Activated T-cell treated with anti-CD3 and anti-CD28 coated beads for 4 hours (primary cell): ENCODE measurements around the gene KIF26B.

ENCODE experiments used
- DNase-seq: peaks from one replicate; pipeline ENCODE4 v3.0.0-alpha.2; 2020

Gene KIF26B

DNA sequence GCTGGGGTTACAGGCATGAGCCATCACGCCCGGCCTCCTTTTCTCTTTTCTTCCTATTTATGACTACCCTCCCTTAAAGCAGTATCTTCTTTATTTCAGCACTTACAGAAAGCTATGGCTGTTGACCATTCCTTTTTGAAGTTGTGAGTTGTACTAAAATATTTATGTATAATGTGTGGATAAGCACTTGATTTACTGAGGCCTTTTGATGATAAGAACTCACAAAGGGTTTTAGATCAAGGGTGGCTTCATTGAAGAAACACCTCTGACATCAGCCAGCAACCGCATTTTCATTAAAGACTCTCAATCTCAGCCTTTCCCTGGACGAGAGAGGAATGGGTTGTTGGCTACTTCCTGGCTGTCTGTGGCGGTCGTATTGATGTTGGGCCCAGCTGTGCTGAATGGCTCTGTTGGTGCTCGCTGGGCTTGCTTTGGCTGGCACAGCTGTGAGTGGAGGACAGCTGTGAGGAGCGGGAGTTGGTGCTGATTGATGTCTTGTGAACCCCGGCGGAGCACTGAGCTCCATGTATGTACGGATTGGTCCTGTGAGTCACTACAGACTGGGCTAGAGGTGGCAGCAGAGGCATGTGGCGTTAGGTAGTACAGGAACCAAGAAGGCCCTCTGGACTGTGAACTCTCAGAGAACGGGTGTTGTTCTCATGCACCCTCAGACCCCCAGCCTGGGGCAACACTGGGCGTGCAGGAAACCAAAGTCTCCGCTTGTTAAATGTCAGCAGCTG, 208.8 kb downstream of the KIF26B start:
- no peak for DNase-seq

DNA sequence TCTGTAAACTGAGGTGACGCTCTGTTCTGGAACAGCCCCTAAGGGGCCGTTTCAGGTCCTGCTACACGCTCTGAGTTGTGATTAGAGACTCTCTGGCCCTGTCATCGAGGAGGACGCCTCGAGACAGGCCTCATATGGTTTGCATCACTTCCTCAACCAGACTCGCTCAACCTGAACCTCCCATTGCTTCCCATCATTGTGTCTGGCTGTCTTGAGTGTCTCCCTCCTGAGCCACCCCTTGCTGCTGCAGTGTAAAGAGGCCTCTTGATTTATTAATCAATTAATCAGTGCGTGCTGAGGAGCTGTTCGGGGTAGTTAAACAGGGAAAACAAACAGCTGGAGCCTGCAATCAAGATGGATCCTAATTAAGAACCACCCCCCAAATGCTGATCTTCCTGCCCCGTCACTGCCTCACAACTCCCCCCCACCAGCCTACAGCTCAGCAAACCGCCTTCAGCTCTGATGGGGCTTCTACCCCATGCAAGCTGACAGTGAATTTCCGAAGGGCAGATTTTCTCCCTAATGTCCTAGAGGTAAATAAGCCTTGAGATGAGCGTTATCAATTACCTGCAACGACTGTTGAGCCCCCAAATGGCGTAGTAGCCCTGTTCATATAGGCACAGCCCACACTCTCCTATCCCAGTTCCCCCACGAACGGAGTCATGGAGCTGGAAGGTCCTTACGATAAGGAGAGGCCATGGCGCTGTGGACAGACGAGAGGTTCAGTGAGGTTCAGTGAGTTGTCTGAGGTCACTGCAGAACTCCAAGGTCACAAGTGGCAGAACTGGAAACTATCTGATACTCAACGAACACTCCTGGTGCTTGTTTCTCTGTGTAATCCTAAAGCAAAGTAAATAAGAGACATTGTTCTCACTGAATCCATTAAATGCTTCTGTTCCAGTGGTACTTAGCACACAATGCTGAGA, 210.6 kb downstream of the KIF26B start:
- no peak for DNase-seq

DNA sequence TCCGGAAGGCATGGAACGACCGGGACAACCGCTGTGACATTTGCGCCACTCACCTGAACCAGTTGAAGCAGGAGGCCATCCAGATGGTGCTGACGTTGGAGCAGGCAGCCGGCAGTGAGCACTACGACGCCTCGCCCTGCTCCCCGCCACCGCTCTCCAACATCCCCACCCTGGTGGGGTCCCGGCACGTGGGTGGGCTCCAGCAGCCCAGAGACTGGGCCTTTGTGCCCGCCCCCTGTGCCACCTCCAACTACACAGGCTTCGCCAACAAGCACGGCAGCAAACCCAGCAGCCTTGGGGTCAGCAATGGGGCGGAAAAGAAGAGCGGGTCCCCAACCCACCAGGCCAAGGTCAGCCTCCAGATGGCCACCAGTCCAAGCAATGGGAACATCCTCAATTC, 212.1 kb downstream of the KIF26B start:
- no peak for DNase-seq

DNA sequence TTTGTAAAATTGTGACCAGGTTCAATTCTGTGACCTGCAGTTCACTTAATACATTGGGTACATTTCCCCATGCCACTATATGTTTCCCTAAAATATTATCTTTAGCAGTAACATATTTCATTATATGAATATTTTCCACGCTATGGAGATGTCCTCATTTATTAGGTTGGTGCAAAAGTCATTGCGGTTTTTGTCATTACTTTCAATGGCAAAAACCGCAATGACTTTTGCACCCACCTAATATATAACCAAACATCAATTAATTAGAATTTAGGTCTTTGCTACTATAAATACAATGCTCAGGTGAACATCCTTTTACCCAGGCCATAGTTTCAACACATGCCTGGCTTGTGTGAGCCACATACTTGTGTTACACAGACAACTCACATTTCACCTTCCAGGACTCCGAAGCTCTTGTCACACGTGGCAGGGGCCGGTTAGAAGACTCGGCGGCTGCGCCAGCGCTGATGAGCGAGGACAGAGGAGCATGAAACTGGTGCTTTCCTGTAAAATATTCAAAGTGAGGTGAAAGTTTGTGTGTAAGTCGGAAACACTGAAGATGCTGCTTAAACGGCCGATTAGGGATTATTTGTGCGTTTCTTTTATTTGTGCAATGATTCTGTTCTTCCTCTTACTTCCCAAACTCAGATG, 215.5 kb downstream of the KIF26B start:
- DNase-seq = no peak

DNA sequence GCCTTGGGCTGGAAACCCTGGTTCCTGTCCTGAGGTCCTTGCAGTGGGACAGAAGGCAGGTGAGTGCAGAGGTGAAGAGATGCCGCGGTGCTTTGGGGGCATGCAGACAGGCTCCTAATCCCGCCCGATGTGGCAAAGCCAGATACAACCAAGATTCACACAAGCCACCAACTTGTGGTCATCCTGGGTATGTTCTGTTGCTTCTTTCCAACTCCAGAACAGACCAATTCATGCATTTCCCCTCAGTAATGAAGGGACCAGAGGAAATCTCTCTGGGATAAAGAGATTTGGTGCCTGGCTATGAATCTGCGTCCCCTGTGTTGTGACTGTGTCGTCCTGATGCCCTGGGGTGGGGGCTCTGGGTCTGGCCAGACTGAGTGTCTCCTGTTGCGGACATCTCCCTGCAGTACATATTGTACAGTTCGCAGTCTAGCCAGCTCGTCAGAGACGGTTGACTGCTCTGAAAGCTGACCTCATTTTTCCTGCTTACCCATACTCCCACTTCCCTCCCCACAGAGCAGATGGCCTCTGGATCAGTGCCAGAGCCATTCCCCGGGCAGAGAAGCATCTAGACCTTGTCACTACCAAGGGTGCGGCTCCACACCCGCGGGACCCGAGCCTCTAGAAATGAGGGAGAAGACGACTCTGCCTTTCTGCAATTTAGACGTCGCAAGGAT, 216.3 kb downstream of the KIF26B start:
- no peak for DNase-seq

DNA sequence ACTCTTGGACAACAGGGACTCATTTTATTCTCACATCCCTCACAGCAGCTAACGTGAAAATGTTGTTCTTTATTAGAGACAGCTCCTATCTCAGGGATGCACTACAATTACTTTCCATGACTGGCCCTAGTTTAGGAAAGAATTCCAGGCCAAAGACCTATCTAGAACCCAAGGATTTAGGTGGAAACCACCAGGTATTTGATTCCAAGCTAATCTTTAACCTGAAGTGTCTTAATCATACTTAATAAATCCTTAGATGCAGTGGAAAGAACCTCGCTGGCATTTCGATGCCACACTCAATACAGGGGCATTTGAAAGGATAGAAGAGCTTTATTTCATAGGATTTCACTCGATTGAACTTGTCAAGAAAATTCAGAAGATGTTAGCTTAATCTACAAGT, 218.3 kb downstream of the KIF26B start:
- DNase-seq = no peak

DNA sequence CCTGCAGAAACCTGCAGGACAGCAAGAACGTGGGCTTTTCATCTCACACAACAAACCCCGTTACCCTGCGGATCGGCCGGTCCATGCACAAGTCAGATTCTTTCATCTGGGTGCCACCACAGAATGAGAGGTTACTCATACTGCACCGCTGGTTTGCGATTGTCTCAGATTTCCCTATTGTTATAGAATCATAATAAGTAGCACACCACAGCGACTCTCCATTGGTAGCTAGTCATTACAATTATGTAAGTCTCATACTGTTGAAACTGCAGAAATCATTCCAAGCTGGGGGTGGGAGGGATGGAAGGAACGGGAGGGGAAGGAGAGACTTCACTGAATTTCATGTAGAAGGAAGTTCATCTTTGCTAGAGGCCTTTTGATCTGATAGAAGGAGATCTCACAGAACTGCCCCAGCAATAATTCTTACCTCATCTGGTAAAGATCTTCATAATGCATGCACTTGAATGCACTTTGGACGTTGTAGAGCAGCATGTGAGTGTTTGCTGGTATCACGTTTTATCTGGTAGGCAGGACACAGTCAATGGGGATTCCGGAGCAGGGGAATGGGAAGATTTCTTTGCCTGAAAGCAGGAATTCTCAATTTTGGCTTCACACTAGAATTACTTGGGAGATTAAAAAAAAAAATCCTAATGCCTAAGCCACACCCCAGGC, 221.1 kb downstream of the KIF26B start:
- no peak for DNase-seq

DNA sequence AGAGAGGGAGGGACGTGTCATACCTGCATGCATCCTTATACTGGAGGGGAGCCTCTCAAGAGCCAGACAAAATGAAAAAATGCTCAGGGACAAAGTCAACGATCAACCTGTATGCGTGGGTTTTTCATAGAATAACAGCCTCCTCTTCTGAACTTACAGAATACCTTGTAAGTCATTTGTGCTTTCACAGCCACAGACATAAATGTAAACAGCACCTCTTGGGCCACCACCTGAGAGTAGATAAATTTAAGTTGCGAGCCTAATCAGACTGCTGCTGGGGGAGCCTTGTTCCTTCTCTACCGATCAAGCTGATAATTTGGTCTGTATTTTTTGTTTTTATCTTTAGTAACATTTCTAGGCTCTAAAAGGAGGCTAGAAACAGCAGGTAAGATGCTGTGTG, 223.1 kb downstream of the KIF26B start:
- no peak for DNase-seq

DNA sequence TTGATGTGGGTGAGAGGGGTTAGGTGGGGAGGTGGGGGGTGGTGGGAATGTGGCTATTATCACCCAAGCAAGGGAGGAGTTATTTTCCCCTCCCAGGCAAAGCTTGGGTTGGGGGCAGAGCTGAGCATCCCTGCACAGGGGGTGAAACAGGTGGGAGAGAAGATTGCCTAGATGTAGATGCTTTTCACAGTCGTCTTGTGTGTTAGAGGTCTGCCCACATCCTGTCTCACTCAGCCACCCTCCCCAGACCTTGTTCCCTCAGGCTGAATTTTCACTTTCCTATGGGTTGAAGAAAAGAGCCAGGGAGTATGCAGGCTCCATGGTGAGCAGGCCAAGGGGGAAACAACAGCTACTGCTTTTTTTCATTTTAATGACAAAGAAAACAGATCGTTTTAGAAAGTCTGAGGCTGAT, 223.5 kb downstream of the KIF26B start:
- no peak for DNase-seq

DNA sequence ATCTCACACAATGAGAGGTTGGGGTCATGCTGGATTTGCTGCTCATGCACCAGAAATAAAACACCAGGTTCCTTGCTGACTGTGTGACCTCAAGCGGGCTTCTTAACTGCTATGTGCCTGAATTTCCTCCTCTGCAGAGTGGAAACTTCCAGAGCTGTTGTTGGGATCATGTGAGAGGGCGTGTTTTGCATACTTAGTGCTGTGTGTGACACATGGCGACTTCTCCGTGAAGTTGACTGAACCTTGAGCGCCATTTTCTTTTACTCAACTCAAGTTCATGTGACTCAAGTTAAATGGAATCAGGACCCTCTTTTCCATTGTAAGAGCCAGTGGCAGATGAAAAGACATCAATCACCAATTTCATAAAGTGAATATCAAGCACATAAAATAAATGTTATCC, 224.0 kb downstream of the KIF26B start:
- DNase-seq = no peak

DNA sequence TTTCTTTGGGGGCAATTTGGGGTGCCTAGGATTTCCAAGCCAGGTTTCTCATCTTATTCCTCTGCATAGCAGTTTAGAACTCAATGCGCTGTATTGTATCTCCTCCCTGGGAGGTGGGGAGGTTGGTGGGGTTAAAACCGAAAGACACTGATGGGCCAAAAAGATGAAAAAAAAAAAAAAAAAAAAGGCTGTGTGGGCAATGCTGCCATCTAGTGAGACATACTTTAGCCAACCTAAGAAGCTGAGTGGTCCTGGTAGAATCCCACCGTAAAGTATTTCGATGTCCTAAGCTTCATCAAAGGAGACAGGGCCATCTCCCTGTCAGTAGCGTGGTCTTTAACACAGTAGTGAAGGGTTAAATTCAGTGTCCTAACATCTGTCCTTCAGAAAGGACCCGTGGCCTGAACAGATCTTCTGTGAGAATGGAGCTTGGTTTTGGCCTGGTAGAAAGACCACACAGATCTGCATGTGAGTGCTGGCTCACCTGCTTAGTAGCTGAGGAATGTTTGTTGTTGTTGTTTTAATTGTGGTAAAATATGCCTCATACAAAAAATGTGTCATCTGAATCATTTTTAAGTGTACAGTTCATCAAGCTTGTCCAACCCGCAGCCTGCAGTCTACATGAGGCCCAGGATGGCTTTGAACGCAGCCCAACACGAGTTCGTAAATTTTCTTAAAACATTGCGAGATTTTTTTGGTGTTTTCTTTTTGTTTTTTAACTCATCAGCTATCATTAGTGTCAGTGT, 226.2 kb downstream of the KIF26B start:
- no peak for DNase-seq

DNA sequence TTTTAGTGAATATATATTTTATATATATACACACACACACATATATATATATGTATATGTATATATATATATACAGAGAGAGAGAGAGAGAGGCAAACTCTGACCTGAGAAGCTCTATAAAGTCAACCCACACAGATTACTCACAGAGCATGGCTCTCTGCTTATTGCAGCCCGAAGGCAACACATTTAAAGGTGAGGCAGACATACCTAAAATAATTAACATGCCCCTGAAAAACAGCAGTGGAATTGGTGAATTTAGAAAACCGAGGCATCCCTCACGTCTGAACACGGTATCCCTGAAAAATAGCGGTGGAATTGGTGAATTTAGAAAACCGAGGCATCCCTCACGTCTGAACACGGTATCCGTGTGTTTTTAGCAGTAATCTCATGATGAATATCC, 228.2 kb downstream of the KIF26B start:
- DNase-seq = no peak

DNA sequence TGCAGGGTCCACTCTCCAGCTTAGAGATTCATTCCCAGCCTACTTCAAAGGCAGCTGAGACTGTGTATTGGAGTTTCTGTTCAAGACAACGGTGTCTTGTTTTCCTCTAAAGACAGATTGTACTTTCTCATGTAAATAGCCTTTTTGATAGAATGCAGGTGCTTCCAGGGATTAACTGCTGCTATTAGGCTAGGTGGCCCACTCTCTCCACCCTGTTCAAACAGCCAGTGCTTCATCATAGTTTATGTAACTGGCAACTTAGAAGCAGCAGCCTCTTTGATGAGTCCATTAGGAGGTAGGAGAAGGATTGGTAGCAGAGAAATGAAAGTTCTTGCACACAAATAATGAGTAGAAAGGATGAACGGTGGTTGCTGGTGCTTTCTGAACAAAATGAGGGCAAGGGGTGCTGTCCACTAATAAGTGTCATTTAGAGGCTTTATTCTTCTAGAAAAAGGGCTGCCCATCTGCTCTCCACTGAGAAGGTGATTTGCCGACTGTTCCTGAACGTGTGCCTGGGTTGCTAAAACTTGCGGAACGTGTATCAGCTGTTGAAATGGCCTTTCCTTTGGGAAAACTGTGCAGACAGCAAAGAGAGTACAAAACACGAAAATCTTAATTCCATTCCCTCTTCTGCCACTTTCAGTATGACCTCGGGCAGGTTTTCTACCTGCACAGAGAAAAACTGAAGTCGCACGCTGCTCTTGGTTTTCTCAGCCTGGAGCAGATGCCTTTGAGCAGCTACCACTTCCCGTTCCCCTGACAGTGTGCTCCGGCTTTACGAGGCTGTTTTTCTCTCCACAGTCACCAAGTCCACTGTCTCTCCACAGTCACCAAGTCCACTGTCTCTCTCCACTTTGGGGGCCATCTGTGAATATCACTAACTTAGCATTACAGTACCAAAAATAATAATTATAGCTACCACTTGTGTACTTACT, 228.9 kb downstream of the KIF26B start:
- no peak for DNase-seq

DNA sequence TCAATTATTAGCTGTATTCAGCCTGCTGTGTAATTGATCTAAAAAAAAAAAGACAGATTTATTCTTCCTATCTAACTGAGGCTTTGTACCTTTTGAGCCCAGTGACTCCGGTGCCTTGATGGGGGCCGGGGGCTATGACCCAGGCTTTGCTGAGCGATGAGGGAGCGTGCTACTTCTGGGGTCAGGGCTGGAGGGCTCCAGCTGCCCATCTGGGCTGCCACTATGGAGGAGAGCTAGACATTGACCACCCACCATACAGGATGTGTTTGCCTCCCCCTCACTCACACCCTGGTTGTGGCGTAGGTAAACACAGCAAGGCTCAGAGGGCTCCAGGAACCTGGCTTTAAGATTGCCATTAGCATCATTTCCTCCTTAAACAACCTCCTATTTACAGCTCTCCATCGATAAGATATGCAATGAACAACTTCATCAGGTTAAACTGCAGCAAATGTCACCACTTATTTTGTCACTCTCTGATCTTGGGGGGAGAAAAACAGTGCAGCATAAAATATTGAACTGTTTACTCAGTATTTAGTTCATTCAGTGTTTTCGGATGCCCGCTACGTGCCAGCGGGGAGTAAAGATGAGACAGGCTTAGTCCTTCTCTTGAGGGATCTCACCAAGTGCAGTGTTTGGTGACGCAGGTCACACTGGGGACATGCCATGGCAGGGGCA, 231.6 kb downstream of the KIF26B start:
- no peak for DNase-seq

DNA sequence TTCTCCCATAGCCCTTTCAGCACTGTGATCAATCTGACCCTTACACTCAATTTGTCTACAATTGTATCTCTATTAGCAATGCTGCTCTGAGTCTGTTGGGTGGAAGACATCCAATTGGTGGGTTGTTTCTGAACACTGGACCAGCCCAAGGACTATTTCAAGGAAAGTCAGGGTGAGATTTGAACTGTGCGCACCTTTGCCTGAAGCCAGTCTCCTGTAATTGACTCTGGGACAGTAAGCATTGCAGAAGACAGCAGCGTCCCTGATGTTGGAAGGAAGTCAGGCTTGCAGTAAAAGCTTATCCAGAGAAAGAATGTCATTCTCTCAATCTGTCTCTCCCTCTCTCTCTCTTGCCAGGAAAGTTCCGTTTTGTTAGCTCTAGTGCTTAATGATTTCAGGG, 233.9 kb downstream of the KIF26B start:
- no peak for DNase-seq

DNA sequence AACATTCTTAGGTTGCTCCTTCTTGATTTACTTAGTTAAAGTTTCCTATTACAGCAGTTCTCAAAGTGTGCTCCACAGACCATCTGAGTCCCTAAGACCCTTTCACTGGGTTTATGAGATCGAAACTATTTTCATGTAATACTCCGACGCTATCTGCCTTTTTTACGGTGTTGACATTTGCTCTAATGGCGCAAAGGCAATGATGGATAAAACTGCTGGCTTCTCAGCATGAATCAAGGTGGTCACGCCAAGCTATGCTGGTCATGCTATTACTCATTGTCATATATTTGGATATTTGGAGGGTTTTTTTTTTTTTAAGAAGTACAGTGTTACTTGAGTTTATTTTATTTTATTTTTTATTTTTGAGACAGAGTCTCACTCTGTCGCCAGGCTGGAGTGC, 235.1 kb downstream of the KIF26B start:
- DNase-seq = no peak

DNA sequence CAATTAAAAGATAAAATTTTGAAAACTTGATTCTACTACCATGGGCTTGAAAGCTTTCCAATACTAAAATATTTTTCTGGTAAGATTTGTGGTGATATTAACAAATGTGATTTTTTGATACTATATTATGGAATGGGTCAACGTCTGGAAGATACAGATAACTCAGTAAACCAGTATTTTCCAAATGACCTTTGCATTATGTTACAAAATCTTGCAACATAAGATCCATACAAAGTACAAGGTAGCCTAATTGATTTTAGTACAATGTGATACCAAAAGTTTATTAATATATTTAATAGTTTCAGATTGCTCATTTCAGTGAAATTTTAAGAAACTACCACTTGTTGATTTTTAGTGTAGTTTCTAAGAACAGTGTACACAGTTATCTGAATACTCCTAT, 236.2 kb downstream of the KIF26B start:
- DNase-seq = no peak

DNA sequence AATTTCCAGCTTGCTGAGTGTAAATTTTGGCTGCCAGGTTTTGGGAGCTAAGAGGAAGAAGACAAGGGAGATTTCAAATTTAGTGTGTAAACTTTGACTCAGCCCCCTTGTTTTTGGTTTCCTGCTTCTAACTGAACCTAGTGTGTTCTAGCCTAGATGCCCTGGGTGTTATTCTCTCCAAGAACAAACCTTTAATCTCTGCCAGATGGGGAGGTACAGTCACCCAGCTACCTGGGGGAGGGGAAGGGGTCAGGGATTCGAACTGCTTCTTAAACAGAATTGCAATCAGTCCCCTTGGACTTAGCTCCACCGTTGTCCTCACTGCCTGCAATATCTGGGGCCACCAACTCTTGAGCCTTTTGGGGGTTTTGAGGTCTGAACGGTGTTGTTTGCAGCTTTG, 238.9 kb downstream of the KIF26B start:
- no peak for DNase-seq

DNA sequence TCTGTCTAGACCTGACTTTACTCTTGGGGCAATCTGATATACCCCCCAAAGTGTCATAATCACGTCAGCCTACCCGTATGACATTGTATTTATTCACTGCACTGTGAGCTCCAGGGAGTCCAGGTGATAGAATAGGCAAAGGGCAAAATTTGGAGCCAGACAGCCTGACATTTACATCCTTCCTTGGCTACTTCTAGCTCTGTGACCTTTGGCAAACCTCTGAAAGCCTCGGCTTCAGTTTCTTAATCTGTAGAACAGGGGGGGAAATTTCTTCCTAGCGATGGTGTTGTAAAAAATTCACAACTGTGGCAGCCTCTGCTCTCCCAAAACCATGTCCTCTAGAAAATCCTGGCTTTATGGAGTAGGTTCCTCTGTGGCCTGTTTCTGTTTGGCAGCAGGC, 240.9 kb downstream of the KIF26B start:
- DNase-seq = no peak

DNA sequence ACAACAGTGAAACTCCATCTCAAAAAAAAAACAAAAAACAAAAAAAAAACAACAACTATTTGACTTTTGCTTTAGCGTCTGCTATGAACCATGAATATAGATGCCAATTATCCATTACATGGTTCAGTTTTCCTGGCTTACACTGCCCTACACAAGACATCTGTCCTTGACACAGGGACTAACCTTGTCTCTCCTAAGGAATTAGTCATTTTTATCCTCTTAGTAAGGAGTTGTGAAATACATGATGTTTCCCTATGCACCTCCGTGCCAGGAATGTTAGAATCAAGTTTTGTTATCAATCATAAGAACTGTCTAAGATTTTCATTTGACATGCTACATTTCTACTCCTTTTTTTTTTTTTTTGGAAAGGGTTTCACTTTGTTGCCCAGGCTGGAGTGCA, 241.8 kb downstream of the KIF26B start:
- no peak for DNase-seq
